ENCODE measurements around the gene ZNF581.

The ZNF581 gene

GRCh38 chr19:55633861-55634260 is 9.6 kb upstream of the ZNF581 start:
- DNase-seq = peak; percentile 50

GRCh38 chr19:55635334-55635717 is 8.1 kb upstream of the ZNF581 start:
- no peak for DNase-seq

- no peak for DNase-seq
These were observed 7.5 kb upstream of the ZNF581 start for GRCh38 chr19:55635856-55636440.

- no peak for DNase-seq
These were observed 6.7 kb upstream of the ZNF581 start for GRCh38 chr19:55636723-55637122.

DNA sequence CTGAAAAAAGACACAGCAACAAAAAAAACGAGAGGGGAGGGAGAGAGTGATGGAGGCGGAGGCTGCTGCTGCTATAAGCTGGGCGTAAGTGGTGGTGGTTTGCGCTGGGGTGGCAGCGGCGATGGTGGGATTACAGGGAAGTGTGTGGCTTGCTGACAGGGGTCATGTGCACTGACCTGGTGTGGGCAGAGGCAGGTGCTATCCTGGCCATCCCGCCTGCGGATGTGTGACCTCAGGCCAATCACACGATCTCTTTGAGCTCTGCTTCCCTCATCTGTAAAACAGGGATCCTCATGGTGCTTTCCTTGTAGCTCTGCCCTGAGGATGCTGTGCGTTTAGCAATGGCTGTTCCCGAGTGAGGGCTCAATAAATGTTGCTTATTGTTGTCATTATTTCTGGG is 5.9 kb upstream of the ZNF581 start:
- no peak for DNase-seq

- DNase-seq = peak; percentile 86
These were observed 4.5 kb upstream of the ZNF581 start for GRCh38 chr19:55638864-55639359.

DNA sequence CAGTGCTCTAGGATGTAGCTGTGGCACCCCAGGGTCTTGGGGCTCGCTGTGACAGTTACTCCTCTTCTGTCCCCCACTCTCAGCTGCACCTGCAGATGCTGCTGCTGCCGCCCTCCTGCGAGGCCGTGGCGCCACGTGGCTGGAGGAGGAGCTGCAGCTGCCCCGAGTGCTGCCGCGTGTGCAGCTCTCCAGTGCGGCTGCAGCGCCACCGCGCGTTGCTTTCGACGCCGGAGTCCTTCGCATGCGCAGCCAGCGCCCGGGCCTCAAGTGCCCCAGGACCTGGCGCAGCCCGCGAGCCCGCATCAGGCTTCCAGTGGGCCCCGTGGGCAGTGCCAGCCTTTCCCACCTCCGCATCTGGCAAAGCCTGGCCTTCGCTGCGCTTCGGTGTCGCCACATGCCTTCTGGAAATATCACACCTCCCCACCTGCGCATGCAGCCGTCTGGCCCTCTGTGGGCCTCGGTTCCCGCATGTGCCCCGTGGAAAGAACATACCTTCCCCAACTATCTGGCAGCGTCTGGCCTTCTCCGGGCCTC is 3.3 kb upstream of the ZNF581 start:
- no peak for DNase-seq

- peak; percentile 85 for DNase-seq
These were observed 2.6 kb upstream of the ZNF581 start, which contains the start of gene ZNF580 for GRCh38 chr19:55640577-55641425. Gene ZNF580, plus strand, starts transcription at chr19:55641002. Its CDS starts 1,507 bp downstream, at chr19:55642509.

- peak; percentile 75 for DNase-seq
These were observed 1.9 kb upstream of the ZNF581 start for GRCh38 chr19:55641426-55642152.

DNA sequence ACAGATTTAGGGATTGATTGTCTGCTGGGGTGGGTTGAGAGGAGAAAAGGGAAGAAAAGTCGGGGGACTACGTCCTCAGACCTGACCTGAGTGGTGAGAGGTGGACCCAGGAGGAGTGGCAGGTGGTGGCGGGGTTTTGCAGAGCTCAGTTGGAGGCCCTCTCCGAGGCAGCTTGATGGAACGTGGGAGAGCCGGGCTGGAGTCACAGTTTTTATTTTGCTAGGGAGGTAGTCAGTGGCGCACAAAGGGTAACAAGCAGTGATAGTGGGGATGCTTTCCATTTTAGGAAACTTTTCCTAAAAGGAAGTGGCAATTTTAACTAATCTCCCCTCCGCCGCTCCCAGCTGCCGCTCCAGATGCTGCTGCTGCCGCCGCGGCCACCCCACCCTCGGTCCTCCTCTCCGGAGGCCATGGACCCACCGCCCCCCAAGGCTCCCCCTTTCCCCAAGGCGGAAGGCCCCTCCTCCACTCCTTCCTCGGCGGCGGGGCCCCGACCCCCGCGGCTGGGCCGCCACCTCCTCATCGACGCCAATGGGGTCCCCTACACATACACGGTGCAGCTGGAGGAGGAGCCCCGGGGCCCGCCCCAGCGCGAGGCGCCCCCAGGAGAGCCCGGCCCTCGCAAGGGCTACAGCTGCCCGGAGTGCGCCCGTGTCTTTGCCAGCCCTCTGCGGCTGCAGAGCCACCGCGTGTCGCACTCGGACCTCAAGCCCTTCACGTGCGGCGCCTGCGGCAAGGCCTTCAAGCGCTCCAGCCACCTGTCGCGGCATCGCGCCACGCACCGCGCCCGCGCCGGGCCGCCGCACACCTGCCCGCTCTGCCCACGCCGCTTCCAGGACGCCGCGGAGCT is 1.1 kb upstream of the ZNF581 start:
- peak; percentile 65 for DNase-seq

GRCh38 chr19:55643887-55644176 is 383 bp downstream of the ZNF581 start:
- DNase-seq = peak; percentile 44

DNA sequence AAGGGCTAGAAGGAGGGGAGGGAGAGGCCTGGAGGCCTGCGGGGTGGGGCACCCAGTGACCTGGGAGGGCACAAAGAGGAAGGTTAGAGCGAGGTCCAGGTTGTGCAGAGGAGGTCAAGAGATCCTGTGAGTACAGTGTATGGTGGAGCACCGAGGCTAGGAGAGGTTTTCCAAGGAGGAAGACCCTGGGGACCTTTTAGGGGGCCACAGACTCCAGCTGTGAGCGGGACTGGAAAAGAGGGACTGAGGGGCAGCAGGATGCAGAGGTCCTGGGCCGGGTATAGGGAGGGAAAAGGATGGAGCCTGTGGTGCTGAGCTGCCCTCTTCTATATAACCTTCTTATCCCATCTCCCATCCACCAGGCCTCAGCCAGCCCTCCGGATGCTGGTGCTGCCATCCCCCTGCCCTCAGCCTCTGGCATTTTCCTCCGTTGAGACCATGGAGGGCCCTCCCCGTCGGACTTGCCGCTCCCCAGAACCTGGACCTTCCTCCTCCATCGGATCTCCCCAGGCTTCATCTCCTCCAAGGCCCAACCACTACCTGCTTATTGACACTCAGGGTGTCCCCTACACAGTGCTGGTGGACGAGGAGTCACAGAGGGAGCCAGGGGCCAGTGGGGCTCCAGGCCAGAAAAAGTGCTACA is 863 bp downstream of the ZNF581 start:
- no peak for DNase-seq

GRCh38 chr19:55644842-55645511 is 1.5 kb downstream of the ZNF581 start:
- no peak for DNase-seq

GRCh38 chr19:55645512-55645881 is 2.0 kb downstream of the ZNF581 start:
- no peak for DNase-seq

- DNase-seq = peak; percentile 42
These were observed 3.7 kb downstream of the ZNF581 start for GRCh38 chr19:55646889-55647731.

- peak; percentile 89 for DNase-seq
These were observed 4.5 kb downstream of the ZNF581 start, which contains the start of gene CCDC106 for GRCh38 chr19:55647732-55648584. Gene CCDC106, plus strand, starts transcription at chr19:55648212. Its CDS starts 835 bp downstream, at chr19:55649047.

GRCh38 chr19:55648585-55649267 is 5.3 kb downstream of the ZNF581 start:
- DNase-seq = no peak

GRCh38 chr19:55649268-55650125 is 6.0 kb downstream of the ZNF581 start:
- no peak for DNase-seq
